HG02798 (cell line): Measurements from ENCODE around the gene ASTN2.

Experiments
- ATAC-seq: cut with Tn5 transposase; IDR thresholded peaks from one replicate; pipeline ENCODE4 v1.9.1; 2021; ENCODE audit warnings: mild to moderate bottlenecking; ENCODE audit not compliant: unreplicated experiment, poor library complexity

The ASTN2 gene

GRCh38 chr9:117035546-117035945, 379.3 kb downstream of the ASTN2 start:
- no peak for ATAC-seq

- ATAC-seq: no peak
Observed at GRCh38 chr9:117034866-117035265, 380.0 kb downstream of the ASTN2 start.

GRCh38 chr9:117030254-117030768, 384.5 kb downstream of the ASTN2 start:
- ATAC-seq: no peak

- ATAC-seq: no peak
Observed at GRCh38 chr9:117029341-117029740, 385.5 kb downstream of the ASTN2 start.

GRCh38 chr9:117028103-117028858, 386.6 kb downstream of the ASTN2 start:
- no peak for ATAC-seq

DNA sequence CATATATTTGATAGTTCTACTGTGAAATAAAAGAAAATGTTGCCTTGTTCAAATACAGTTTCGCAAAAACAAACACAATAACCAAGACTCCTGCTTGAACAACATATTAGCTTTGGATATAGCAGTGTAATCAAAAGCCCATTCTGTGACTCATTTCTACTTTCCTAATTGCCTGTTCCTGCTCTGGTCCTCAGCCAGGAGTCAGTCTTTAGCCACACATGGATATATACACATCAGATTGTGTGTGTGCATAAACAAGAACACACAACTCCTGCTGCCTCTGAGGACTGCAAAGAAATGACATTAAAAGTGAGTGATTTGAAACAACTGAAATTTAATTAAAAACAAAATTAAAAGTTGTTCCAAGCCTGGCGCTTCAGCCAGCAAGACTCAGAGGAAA, 393.0 kb downstream of the ASTN2 start:
- no peak for ATAC-seq

- ATAC-seq: no peak
Observed at GRCh38 chr9:117018966-117019617, 395.8 kb downstream of the ASTN2 start.

DNA sequence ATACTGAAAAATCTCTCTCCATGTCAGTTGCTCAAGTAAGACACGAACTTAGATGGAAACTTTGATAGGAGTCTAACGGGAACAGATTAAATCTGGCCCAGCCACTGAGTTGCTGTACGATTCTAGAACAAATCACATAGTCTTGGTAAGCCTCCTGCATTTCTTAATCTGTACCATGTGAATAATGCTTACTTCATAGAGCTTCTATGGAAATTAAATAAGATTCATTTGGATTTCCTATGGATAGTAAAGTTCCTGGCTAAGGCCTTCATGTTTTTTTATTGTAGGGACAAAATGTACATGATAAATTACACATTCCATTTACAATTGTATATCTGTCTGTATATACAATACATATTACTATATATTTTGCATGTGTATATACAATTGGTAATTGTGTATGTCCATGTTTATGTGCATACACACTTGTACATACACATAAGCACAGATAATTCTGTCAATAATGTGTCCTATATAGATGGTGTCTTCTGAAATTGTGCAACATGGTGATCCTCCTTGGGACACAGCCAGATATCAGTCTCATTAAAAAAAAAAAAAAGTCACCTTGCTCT, 397.4 kb downstream of the ASTN2 start:
- no peak for ATAC-seq

DNA sequence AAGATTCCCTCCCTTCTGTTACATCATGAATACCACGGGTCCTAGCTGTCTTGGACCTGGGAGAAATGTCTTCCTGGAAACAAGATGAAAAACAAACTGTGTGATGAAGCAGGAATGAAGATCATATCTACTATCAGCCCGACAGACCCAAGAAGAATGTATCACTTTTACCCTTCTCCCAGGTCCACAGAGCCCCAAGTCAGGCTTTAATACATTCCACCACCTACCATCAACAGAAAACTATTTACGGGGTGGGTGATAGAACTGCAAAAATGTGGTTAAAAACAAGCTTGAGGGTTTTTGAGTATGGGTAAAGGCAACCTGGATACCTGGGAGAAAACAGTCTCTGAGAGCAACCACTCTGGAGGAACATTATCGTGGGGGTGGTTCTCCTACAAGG, 400.8 kb downstream of the ASTN2 start:
- no peak for ATAC-seq

GRCh38 chr9:117013440-117013995, 401.3 kb downstream of the ASTN2 start:
- no peak for ATAC-seq

- ATAC-seq: no peak
Observed at GRCh38 chr9:117010061-117010460, 404.8 kb downstream of the ASTN2 start.

- ATAC-seq: no peak
Observed at GRCh38 chr9:117008876-117009275, 406.0 kb downstream of the ASTN2 start.

- ATAC-seq: no peak
Observed at GRCh38 chr9:117008461-117008860, 406.4 kb downstream of the ASTN2 start.

DNA sequence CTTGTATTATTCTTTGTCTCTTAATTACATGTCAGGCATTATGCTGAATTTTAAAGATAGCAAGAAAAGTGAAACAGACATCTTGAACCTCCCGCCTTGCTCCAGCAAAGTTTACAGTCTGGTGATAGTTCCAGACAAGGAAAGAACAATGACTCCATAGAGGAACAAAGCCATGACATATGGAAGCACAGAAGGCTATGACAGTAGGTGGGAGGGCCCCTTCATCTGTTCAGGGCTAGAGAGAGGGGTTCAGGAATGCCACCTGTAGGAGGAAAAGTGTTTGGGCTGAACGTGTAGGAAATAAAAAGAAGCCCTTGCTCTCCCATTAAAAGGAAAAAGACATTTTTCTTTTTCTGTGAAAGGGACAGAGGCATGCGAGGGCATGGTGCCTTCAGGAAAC, 412.2 kb downstream of the ASTN2 start:
- ATAC-seq: no peak

- ATAC-seq: no peak
Observed at GRCh38 chr9:117000834-117001233, 414.0 kb downstream of the ASTN2 start.

DNA sequence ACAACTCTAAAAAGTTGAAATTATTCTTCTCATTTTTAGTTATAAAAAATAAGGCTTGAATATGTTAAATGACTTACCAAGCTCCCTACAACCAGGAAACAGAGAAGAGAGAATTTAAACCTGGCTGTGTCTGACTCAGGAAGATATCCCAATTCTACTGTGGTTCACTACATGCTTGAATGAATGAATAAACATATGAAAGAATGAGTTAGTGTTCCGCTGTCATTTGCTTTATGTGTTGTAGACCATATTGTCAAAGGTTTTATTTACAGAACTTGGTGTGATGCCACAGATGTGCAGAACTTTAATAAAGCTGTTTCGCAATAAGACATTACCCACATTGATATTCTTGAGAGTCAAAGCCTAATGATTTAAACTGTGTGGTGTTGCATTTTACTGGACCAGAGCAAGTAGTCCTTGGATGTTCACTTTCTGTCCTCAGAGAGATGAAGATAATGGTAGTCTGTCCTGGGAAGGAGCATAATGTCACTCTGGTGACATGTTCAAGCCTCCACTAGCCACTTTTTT, 414.6 kb downstream of the ASTN2 start:
- ATAC-seq: no peak

- ATAC-seq: no peak
Observed at GRCh38 chr9:116998305-116998704, 416.6 kb downstream of the ASTN2 start.

DNA sequence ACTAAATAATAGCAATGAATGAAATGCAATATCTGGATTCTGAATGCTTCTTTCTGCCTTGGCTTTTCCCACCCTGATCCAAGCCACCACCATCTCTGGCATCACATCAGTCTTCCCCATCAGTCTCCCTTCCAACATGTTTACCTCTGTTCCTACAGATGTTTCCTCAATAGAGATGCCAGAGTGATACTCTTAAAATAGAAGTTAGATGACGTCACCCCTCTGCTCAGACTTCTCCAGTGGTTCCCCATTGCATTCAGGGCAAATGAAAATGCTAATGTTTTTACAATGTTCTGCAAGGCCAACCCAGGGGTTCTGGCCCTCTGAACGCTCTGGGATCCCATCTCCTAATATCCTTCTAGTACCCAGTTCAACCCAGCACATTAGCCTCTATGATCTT, 422.0 kb downstream of the ASTN2 start:
- ATAC-seq: no peak

DNA sequence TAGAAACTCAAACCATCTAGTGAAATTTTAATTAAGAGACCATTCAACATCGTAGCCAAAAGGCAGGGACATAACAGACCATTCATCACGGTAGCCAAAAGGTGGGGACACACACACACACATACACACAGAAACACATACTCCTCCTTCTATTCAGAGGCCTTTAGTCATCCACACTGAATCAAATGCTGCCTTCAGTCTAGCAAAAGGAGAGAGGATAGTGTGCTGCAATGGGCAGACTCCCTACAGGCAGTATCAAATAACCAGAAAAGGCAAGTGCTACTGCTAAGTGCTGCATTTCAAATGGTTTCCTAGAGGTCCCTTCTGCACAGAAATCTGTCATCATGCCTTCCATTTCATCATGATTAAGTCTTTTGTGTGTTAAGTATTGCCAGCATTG, 423.8 kb downstream of the ASTN2 start:
- ATAC-seq: no peak

GRCh38 chr9:116990592-116990991, 424.3 kb downstream of the ASTN2 start:
- ATAC-seq: no peak
